Astrocyte (in vitro differentiated cells and primary cell): ENCODE results near the gene FANCF. TPM values are rescaled to one million over a fixed set of nuclear protein-coding genes. Genes with fewer than 3 reads are reported as not detected.

ENCODE experiments used
- DNase-seq: peaks from one replicate; pipeline ENCODE4 v3.0.0-alpha.2; 2010; ENCODE audit warnings: low read depth
- FAIRE-seq: peaks from 2 replicates; lab custom pipeline; 2011; peaks lifted over from hg19 to GRCh38; lab: Jason Lieb, UNC
- H2AFZ ChIP-seq: 2 replicates; pipeline ENCODE4 v1.6.0; 2012; ENCODE audit warnings: low read depth, low read length, inconsistent platforms
- H3K27ac ChIP-seq: 2 replicates; pipeline ENCODE4 v1.5.1; 2011; ENCODE audit warnings: low read depth, low read length, inconsistent platforms
- H3K27me3 ChIP-seq: 2 replicates; pipeline ENCODE4 v1.6.0; 2011; ENCODE audit warnings: low read length, inconsistent platforms; ENCODE audit not compliant: insufficient read depth
- H3K36me3 ChIP-seq: 2 replicates; pipeline ENCODE4 v1.5.1; 2011; ENCODE audit warnings: low read length, inconsistent platforms; ENCODE audit not compliant: insufficient read depth
- H3K4me1 ChIP-seq: 2 replicates; pipeline ENCODE4 v1.5.1; 2011; ENCODE audit warnings: low read length, inconsistent platforms; ENCODE audit not compliant: insufficient read depth
- H3K4me2 ChIP-seq: 2 replicates; pipeline ENCODE4 v1.6.0; 2012; ENCODE audit warnings: low read length, inconsistent platforms
- H3K4me3 ChIP-seq: 2 replicates; pipeline ENCODE4 v1.5.1; 2011; ENCODE audit warnings: low read depth, mild to moderate bottlenecking, low read length, inconsistent platforms; ENCODE audit not compliant: insufficient read depth
- H3K79me2 ChIP-seq: 2 replicates; pipeline ENCODE4 v1.6.0; 2012; ENCODE audit warnings: mild to moderate bottlenecking, low read length, inconsistent platforms; ENCODE audit not compliant: insufficient read depth
- H3K9ac ChIP-seq: 2 replicates; pipeline ENCODE4 v1.6.0; 2012; ENCODE audit warnings: mild to moderate bottlenecking, low read length, inconsistent platforms
- H3K9me3 ChIP-seq: 2 replicates; pipeline ENCODE4 v1.5.1; 2012; ENCODE audit warnings: low read depth, mild to moderate bottlenecking, low read length, inconsistent platforms; ENCODE audit not compliant: insufficient read depth
- H4K20me1 ChIP-seq: 2 replicates; pipeline ENCODE4 v1.6.0; 2012; ENCODE audit warnings: low read length, inconsistent platforms; ENCODE audit not compliant: insufficient read depth
- H3K27ac Mint-ChIP-seq: one replicate; pipeline ENCODE4 v1.8.0; 2021; ENCODE audit warnings: mild to moderate bottlenecking, mixed read lengths; ENCODE audit not compliant: unreplicated experiment
- H3K27me3 Mint-ChIP-seq: one replicate; pipeline ENCODE4 v1.8.0; 2021; ENCODE audit warnings: low read depth, mixed read lengths; ENCODE audit not compliant: unreplicated experiment
- H3K36me3 Mint-ChIP-seq: one replicate; pipeline ENCODE4 v1.8.0; 2021; ENCODE audit warnings: low read depth, mixed read lengths; ENCODE audit not compliant: unreplicated experiment
- H3K4me1 Mint-ChIP-seq: one replicate; pipeline ENCODE4 v1.8.0; 2021; ENCODE audit warnings: low read depth, mixed read lengths; ENCODE audit not compliant: unreplicated experiment
- H3K4me3 Mint-ChIP-seq: one replicate; pipeline ENCODE4 v1.8.0; 2021; ENCODE audit warnings: mild to moderate bottlenecking, moderate library complexity, mixed read lengths; ENCODE audit not compliant: unreplicated experiment
- H3K9me3 Mint-ChIP-seq: one replicate; pipeline ENCODE4 v1.8.0; 2021; ENCODE audit warnings: mild to moderate bottlenecking, mixed read lengths; ENCODE audit not compliant: unreplicated experiment
- CTCF ChIP-seq: IDR thresholded peaks from 2 replicates; pipeline ENCODE4 v1.5.1; 2011; ENCODE audit warnings: low read depth, mild to moderate bottlenecking, inconsistent platforms, low read length, moderate library complexity; ENCODE audit not compliant: insufficient read depth
- EZH2 ChIP-seq: IDR thresholded peaks from 2 replicates; pipeline ENCODE4 v1.6.1; 2012; ENCODE audit warnings: mild to moderate bottlenecking, low read length, inconsistent platforms; ENCODE audit not compliant: insufficient read depth
- total RNA-seq: library from RNA; stranded (reverse); gene quantifications from 2 replicates; pipeline ENCODE4 v1.2.1, GENCODE V29; 2021

The FANCF gene
- total RNA-seq, 1 donor from 2014 or later: 7.9 TPM

DNA sequence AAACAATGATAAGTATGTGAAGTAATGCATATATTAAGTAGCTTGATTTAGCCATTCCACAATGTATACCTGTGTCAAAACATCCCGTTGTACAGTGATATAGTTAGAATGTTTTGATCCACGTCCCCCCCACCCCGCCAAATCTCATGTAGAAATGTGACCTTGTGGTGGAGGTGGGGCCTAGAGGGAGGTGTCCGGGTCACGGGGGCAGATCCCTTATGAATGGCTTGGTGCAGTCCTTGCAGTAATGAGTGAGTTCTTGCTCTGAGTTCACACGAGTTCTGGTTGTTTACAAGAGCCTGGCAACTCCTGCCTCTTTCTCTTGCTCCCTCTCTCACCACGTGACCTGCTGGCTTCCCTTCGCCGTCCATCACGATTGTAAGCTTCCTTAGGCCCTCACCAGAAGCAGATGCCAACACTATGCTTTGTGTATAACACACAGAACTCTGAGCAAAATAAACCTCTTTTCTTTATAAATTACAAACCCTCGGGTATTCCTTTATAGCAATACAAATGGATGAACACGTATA, 41.6 kb downstream of the FANCF start:
- Histone ChIP-seq H3K4me2 (no peak overlapping the region), H3K9ac (no peak overlapping the region), H2AFZ (no peak overlapping the region), H3K36me3 (no peaks in the 10 kb centered on the region), H3K4me3 (no peak overlapping the region), H3K27me3 (no peaks in the 10 kb centered on the region), H3K4me1 (no peaks in the 10 kb centered on the region), H4K20me1 (no peaks in the 10 kb centered on the region), H3K79me2 (no peaks in the 10 kb centered on the region), H3K9me3 (no peaks in the 10 kb centered on the region), H3K27ac (no peak overlapping the region)
- no peak for TF ChIP-seq CTCF
- TF ChIP-seq EZH2: no peak
- no peaks in the 10 kb centered on the region for H3K27me3 Mint-ChIP-seq
- H3K4me1 Mint-ChIP-seq: no peaks in the 10 kb centered on the region
- H3K36me3 Mint-ChIP-seq: no peaks in the 10 kb centered on the region
- no peaks in the 10 kb centered on the region for H3K9me3 Mint-ChIP-seq
- no peak for DNase-seq
- no peak for FAIRE-seq
- H3K4me3 Mint-ChIP-seq: no peak overlapping the region
- no peak overlapping the region for H3K27ac Mint-ChIP-seq

DNA sequence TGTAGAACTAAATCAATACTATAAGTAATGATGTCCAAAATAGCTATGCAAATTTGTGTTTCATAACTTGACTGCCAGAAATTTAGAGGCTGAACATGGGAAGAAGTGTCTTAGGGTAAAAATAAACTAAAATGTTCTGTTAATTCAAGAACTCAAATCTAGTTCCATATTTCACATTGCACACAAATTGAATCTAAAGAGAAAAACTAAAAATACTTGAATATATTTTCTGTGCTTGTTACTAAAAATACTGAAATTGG, 43.5 kb downstream of the FANCF start:
- Histone ChIP-seq H4K20me1 (no peaks in the 10 kb centered on the region), H3K4me1 (no peaks in the 10 kb centered on the region), H3K27ac (no peak overlapping the region), H3K4me3 (no peak overlapping the region), H2AFZ (no peak overlapping the region), H3K9ac (no peak overlapping the region), H3K27me3 (no peaks in the 10 kb centered on the region), H3K4me2 (no peak overlapping the region), H3K36me3 (no peaks in the 10 kb centered on the region), H3K9me3 (no peaks in the 10 kb centered on the region), H3K79me2 (no peaks in the 10 kb centered on the region)
- Mint-ChIP-seq H3K27me3 (no peaks in the 10 kb centered on the region), H3K4me1 (no peaks in the 10 kb centered on the region), H3K36me3 (no peaks in the 10 kb centered on the region), H3K27ac (no peak overlapping the region), H3K4me3 (no peak overlapping the region), H3K9me3 (no peaks in the 10 kb centered on the region)
- TF ChIP-seq CTCF (no peak), EZH2 (no peak)
- no peak for FAIRE-seq
- no peak for DNase-seq

GRCh38 chr11:22581354-22582150, 44.1 kb downstream of the FANCF start:
- no peak overlapping the region for H3K9ac ChIP-seq
- H3K27ac ChIP-seq: no peak overlapping the region
- TF ChIP-seq CTCF (no peak), EZH2 (no peak)
- H3K27ac Mint-ChIP-seq: no peak overlapping the region
- H3K4me2 ChIP-seq: no peak overlapping the region
- no peaks in the 10 kb centered on the region for H3K36me3 ChIP-seq
- DNase-seq (no peak), FAIRE-seq (no peak)
- H3K4me1 Mint-ChIP-seq: no peaks in the 10 kb centered on the region
- no peaks in the 10 kb centered on the region for H3K27me3 Mint-ChIP-seq
- no peaks in the 10 kb centered on the region for H3K36me3 Mint-ChIP-seq
- no peak overlapping the region for H3K4me3 ChIP-seq
- no peaks in the 10 kb centered on the region for H3K4me1 ChIP-seq
- H3K4me3 Mint-ChIP-seq: no peak overlapping the region
- no peaks in the 10 kb centered on the region for H3K9me3 Mint-ChIP-seq
- no peaks in the 10 kb centered on the region for H3K9me3 ChIP-seq
- H3K27me3 ChIP-seq: no peaks in the 10 kb centered on the region
- H3K79me2 ChIP-seq: no peaks in the 10 kb centered on the region
- no peaks in the 10 kb centered on the region for H4K20me1 ChIP-seq
- H2AFZ ChIP-seq: no peak overlapping the region
